Measurements from ENCODE around the gene CDK5RAP2. TPM values are rescaled to one million over a fixed set of nuclear protein-coding genes. Genes with fewer than 3 reads are reported as not detected.

Gene CDK5RAP2
- total RNA-seq, 2 experiments from 2014 or later: 51.8 to 57.9 TPM

DNA sequence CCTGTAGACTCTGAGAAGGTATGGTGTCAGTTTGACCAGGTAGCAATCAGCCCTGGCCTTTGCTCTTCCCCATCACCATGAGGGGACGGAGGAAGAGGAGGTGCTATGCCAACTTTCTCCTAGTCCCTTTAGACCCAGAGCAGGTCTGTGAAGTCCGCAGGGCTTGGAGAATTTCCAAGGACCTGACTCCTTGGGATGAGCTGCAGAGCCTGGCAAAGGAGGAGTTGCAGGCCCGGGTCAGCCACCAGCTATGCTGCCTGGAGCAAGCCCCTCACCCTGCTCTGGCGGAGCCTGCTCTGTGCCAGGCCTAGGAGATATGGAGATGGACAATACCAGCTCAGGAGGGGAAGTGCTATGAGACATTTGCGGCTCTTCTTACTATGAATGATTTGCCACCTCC, 188.3 kb downstream of the CDK5RAP2 start:
- CTCF ChIA-PET: interaction anchor here (1.1 kb wide), 1 partner anchor 43 kb away, joined by 4 read pairs; no protein-coding TSS in a partner anchor
- POLR2A ChIA-PET: no interaction called here

GRCh38 chr9:120390637-120391190, 189.3 kb downstream of the CDK5RAP2 start:
- POLR2A ChIA-PET: no interaction called here
- CTCF ChIA-PET: interaction anchor here (1.1 kb wide), 1 partner anchor 42 kb away, joined by 4 read pairs; no protein-coding TSS in a partner anchor

DNA sequence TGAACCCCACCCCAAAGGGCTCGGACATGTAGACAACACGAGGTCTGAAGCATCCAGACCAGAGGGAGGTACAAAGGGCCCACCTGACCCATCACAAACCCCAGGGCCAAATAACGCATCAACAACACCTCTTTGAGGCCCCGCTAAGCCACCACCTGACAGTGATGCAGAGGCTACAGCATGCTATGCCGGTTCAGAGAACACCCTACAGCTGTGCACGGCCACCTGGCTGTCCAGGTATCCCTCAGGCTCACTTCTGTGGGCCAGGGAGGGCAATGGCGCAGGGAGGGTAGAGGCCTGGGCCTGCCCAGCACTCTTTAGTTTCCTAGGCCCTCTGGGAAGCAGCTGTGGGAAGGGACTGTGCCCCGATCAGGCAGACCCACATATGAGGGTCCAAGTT, 190.1 kb downstream of the CDK5RAP2 start:
- CTCF ChIA-PET: no interaction called here
- POLR2A ChIA-PET: no interaction called here

DNA sequence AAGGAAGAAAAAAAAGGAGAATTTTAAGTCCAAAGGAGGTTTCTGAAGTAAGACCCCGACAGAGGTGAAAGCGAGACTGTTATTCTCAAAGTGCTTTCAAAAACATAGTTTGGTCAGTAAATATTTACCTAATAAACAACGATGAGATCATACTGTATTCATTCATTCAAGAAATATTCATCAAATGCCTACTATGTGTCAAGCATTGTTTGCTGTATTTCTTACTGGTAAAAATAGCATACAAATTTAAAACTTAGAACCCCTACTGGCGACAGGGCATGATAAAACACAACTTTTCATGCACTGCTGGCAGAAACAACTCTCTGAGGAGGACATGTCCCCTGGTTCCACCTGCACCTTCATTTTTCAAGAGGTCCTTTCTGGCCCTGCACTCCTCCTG, 190.7 kb downstream of the CDK5RAP2 start:
- CTCF ChIA-PET: no interaction called here
- POLR2A ChIA-PET: no interaction called here

- POLR2A ChIA-PET: no interaction called here
- CTCF ChIA-PET: no interaction called here
Observed at GRCh38 chr9:120388003-120388855, 191.7 kb downstream of the CDK5RAP2 start.

GRCh38 chr9:120387257-120388002, 192.5 kb downstream of the CDK5RAP2 start:
- CTCF ChIA-PET: interaction anchor here (0.7 kb wide), 1 partner anchor 8 kb away, joined by 3 read pairs; no protein-coding TSS in a partner anchor
- POLR2A ChIA-PET: no interaction called here

DNA sequence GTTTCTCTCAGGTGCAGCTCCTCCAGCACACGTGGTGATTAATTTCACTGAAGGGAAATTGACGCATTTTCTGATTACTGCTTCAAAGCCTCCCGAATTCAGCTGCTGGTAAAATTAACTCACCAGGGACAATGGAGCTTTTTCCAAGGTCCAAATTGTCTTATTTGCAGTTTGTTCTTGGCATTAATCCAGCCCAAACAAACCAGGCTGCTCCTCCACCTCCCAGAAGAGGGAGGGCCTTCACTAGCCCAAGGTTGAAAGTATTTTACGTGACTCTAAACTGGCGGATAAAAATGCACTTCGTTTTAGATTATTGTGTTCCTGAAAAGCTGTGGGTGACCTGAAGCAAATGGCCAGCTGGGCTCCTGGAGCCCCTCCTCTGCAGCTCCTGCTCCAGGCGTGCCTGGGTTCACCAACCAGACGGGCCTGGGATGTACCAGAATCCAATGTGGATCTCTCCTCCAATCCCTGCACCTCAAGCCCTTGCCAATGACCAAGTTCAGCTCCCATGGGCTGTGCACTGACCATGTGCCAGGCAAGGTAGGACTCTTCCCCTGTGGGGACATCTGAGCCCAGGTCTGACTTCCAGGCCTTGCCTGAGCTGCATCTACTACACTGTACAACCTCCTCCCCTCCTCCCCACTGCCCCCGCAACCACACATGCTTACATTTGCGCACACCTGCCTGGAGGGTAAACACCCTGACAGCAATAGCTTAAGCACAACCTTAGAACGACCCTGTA, 193.4 kb downstream of the CDK5RAP2 start:
- CTCF ChIA-PET: interaction anchor here (0.7 kb wide), 1 partner anchor 9 kb away, joined by 3 read pairs; no protein-coding TSS in a partner anchor
- POLR2A ChIA-PET: no interaction called here

- POLR2A ChIA-PET: no interaction called here
- CTCF ChIA-PET: no interaction called here
Observed at GRCh38 chr9:120385606-120386389, 194.2 kb downstream of the CDK5RAP2 start.

DNA sequence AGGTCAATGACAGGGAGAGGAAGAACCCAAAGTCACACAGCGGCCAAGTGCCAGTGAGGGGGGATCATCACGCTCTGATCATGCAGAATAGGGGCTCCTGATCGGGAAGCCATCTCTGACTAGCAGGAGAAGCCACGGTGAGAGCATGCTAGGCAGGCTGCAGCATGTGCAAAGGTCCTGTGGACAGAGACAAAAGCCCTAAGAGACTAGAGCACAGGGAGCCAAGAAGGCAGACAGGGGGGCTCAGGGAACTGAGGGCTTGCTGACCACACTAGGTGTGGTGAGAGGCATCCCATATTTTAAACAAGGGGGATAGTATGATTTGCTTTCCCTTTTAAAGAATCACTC, 195.1 kb downstream of the CDK5RAP2 start:
- CTCF ChIA-PET: no interaction called here
- POLR2A ChIA-PET: no interaction called here

GRCh38 chr9:120383999-120384924, 195.7 kb downstream of the CDK5RAP2 start:
- CTCF ChIA-PET: no interaction called here
- POLR2A ChIA-PET: no interaction called here

DNA sequence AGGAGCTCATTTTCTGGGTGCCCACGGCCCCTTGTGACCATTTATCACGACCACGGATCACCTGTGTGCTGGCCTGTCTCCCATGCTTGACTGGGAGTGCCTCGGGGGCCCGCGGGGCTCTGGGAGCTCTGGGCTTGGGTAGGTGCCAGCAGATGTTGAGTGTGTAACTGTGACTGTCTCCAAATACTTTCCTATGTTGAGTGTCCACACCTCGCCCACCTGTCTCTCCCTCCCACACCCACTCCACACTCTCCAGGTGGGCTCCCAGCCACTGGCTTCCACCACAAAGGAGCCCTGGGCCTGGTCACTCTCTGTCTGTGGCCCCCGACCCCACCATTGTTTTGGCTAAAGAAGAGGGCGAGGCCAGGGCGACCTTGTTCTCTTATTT, 196.4 kb downstream of the CDK5RAP2 start:
- ChIA-PET POLR2A (no interaction called here), CTCF (no interaction called here)

GRCh38 chr9:120382453-120382852, 197.5 kb downstream of the CDK5RAP2 start:
- ChIA-PET CTCF (no interaction called here), POLR2A (no interaction called here)

GRCh38 chr9:120381839-120382238, 198.1 kb downstream of the CDK5RAP2 start:
- CTCF ChIA-PET: no interaction called here
- POLR2A ChIA-PET: no interaction called here

GRCh38 chr9:120379611-120380010, 200.4 kb downstream of the CDK5RAP2 start:
- ChIA-PET CTCF (no interaction called here), POLR2A (no interaction called here)

- POLR2A ChIA-PET: no interaction called here
- CTCF ChIA-PET: no interaction called here
Observed at GRCh38 chr9:120378680-120379079, 201.3 kb downstream of the CDK5RAP2 start.

- CTCF ChIA-PET: no interaction called here
- POLR2A ChIA-PET: no interaction called here
Observed at GRCh38 chr9:120377268-120378159, 202.5 kb downstream of the CDK5RAP2 start.

GRCh38 chr9:120376101-120376500, 203.9 kb downstream of the CDK5RAP2 start:
- ChIA-PET POLR2A (no interaction called here), CTCF (no interaction called here)

GRCh38 chr9:120375316-120375715, 204.7 kb downstream of the CDK5RAP2 start:
- POLR2A ChIA-PET: no interaction called here
- CTCF ChIA-PET: no interaction called here
